Vagina (tissue), 2 donors: ENCODE data around the gene ZMAT5.

Source experiments
- POLR2A ChIP-seq, 2 donors: fragments of 450-650 bp; IDR thresholded peaks; one replicate each; pipeline ENCODE4 v1.6.1; 2017; ENCODE audit warnings: antibody characterized with exemption in 2 of 2, mild to moderate bottlenecking in 2 of 2, moderate library complexity in 2 of 2
- TF ChIP-seq, protein P1 (sequence below), 3 experiments: fragments of 450-650 bp in 2 of 3; fragments of 200-600 bp in 1 of 3; sonication (generic) in 1 of 3; IDR thresholded peaks; one replicate each; pipeline ENCODE4 v1.5.1; 2017 to 2019; ENCODE audit warnings: antibody characterized with exemption in 3 of 3, mild to moderate bottlenecking in 2 of 3, moderate library complexity in 2 of 3

DNA sequence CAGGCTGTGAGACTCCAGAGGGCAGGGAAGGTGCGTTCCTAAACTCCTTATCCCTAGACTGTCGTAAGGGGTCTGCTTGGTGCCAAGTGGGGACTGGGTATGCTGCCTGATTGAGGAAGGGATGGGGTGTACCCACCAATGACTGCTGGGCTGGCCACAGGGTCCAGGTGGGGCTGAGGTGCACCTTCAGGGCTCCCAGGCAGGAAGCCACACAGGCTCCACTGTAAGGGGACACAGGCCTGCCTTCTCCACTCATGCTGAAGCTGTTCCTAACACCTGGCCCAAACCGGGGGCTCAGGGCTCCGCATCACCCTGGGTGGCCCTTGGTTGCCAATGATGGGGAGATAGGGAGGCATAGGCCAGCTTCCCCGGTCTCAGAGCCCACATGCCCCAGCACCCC, 26.6 kb downstream of the ZMAT5 start:
- TF ChIP-seq POLR2A (IDR thresholded peaks at IDR 0.05) = no peak
- TF ChIP-seq, protein P1, sequence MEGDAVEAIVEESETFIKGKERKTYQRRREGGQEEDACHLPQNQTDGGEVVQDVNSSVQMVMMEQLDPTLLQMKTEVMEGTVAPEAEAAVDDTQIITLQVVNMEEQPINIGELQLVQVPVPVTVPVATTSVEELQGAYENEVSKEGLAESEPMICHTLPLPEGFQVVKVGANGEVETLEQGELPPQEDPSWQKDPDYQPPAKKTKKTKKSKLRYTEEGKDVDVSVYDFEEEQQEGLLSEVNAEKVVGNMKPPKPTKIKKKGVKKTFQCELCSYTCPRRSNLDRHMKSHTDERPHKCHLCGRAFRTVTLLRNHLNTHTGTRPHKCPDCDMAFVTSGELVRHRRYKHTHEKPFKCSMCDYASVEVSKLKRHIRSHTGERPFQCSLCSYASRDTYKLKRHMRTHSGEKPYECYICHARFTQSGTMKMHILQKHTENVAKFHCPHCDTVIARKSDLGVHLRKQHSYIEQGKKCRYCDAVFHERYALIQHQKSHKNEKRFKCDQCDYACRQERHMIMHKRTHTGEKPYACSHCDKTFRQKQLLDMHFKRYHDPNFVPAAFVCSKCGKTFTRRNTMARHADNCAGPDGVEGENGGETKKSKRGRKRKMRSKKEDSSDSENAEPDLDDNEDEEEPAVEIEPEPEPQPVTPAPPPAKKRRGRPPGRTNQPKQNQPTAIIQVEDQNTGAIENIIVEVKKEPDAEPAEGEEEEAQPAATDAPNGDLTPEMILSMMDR (IDR thresholded peaks at IDR 0.05) = no peak
